ENCODE measurements around the gene KIF13A.
"Not testable (repeated sequence)": the region's sequence is repeated elsewhere in the genome, so short reads cannot be mapped to it uniquely, and the experiment has no call there.

KIF13A gene

DNA sequence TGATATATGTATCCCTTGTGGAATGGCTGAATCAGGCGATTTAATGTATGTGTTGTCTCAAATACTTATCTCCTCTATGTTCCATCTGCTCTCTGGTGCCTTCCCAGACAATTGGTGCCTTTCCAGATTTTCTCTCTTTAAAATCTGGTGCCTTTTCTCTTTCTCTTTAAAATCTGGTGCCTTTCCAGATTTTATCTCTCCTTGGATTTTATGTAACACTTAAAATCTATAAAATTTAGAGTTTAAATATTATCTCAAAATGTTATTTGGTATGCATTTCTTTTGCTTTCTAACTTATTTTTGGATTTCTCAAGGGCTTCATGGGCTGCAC is 116.3 kb downstream of the KIF13A start:
- DNase-seq (ENCODE audit: low read depth, low spot score): no peak

DNA sequence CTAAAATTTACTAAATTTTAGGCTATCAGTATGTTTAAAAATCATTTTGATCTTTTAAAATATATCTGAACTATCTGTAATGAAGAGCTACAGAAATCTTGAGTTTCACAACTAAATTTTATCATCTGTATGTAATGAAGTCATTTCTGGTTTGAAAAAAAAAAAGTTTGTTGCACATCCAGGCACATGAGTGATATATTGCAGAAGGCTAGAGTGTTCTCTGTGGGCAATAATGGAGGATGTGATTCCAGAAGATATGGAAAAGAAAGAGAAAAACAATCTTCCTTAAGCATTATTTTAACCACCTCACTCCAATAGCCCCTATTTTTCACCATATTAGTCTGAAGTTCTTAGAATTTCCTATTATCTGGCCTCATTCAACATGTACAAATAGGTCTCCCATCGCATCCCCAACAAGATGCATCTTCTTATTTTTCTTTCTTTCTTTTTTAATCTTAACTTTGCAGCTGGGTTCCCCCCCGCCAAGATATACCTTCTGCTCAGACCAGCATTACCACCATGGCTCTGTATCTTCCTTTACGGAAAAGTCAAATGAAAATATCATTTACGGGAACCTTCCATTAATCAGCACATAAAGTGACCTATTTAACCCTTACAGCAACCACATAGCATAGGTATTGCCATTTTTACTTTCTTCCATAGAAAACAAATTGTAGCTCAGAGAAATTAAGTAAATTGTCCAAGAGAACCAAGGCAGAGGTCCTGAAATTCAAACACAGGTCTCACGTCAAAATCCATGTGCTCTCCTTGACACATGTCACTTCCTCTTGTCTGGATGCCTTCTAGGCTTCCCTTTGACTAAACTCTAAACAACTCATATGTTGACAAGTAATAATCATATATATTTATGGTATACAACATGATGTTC is 116.9 kb downstream of the KIF13A start:
- DNase-seq (ENCODE audit: low read depth, low spot score): no peak

DNA sequence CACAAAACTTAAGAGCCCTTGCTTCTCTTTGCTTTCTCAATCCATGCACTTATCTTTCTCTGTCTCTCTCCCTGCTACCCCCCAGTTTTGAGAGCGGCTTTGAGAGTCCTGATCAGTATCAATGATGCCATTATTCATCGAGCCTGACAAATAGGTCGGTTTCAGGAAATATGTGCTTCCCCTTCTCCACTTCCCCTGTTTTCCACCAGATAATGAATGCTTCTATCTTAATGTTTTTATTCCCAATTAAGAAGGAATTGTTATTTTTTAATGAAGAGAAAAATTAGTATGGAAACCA is 117.7 kb downstream of the KIF13A start:
- no peak for DNase-seq (ENCODE audit: low read depth, low spot score)

DNA sequence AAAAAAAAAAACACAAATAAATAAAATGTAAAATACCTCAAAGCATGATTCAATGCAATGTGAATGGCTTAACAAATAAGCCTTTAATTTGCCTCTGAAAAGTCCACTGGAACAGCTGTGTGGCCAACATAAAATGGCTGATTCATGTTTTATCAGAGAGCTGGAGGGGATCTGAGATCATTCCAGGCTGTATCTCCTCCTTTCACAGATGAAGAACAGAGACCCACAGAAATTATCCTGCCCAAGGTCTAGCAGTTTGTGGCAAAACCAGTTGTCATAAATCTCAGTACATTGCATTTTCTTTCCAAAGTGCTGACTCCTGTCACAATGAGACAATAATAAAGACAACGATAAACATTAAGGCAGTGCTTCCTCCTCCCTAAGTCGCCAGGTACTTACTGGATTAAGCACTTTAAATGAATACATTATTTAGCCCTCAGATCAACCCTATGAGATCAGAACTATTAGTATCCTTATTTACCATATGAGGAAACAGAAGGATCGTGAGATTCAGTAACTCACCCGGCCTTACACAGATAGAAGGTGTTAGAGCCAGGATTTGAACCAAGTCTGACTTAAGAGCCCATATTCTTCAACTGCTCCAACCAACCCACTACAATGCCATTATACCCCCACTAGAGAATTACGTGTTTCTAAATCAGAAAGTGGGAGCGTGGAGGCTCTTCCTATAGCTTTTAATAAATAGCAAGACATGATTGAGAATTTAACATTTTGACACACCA is 118.3 kb downstream of the KIF13A start:
- DNase-seq (ENCODE audit: low read depth, low spot score): no peak

DNA sequence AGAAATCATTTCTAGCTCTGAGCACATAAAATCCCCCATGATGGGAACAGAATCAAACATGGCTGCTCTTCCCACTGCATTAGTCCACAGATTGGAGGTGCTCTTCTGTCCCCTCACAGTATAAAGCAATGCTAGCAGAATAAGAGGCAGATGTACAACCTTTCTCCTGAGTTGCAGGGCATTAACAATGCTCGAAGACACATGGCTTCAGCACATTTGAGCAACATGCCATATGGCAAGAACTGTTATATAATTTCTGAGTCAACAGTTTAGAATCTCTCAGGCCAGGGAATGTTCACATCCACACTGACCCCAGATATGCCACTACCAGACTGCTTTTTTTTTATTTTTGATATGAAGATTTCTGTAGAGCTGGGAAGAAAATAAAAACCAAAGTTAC is 119.6 kb downstream of the KIF13A start:
- no peak for DNase-seq (ENCODE audit: low read depth, low spot score)

DNA sequence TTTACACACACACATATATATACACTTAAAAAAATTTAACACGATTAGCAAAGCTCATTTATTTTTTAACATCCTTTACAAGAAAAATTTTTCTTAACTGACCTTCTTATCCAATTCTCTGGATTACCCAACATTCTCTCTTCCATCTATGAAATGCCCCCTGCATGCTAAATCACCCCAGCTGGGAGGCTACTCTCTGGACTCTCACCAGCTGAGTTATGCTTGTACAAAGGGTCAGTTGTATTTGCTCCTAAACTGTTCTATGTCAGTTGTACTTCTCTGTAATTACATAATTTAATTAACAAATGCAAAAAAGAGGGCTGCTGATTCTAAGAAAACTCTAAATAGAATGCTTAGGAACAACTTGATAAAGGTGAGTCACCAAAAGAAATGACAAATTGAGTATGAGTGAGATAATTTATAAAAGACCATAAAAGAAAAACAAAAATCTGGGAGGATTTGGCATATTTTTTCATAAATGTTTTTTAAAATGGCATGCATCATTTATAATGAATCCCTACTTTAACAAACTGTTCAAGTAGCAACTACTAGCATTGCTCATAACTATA is 120.5 kb downstream of the KIF13A start:
- no peak for DNase-seq (ENCODE audit: low read depth, low spot score)

DNA sequence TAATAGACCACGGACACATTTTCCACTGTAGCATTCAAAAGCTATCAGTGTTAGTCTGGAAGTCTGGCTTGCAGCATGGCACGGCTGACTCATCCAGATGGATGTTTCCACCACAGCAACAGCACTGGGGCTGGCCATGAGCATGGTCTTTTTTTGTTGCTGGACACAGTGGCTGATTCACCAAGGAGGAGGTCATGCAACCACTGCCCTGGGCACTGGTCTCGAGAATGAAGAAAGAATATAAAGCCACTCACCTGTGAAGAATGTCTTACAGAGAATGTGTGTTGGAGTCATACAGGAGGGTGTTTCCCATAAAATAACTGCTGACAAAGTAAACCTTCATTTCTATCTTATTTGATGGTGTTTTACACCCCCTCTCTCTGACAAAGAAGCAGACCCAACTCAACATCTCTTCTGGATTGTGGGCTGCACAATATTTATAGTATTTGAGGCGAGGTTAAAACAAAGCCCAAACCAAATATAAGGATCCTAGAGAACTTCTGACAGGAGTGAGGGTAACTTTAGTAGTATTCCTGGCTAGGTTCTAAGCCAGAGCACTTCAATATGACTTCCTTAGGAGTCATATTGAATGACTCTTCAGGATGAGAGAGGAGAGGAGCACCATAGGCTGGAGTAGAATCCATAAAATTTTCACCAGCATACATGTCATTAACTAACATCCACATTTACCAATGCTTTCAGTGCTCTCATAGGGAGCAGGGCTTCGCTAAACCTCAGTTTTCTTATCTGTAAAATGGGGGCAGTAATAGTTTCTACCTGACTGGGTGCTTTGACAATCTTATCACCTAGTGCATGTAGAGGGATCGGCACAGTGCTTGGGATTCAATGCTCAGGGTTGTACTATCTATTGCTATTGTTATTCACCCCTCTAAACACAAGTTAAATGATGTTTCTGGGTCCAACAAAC is 121.4 kb downstream of the KIF13A start:
- DNase-seq (ENCODE audit: low read depth, low spot score): no peak

DNA sequence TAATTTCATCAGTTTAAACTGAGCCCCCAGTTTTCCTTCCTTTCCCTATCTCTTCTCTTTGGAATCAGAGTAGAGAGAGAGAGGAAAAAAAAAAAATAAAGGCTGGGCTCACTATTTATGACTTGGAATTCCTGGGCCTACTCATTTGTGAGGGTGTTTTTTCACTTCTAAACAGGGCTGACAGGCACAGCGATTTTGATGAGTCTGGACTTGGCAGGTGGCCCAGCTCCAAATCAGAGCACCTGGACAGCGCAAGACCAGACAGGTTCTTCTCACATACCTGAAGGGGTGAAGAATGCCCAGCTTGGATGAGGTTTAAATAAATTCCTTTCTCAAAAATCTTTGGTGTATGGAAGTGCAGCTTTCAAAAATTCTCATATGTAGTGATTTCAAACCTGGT is 122.2 kb downstream of the KIF13A start:
- DNase-seq (ENCODE audit: low read depth, low spot score): no peak

DNA sequence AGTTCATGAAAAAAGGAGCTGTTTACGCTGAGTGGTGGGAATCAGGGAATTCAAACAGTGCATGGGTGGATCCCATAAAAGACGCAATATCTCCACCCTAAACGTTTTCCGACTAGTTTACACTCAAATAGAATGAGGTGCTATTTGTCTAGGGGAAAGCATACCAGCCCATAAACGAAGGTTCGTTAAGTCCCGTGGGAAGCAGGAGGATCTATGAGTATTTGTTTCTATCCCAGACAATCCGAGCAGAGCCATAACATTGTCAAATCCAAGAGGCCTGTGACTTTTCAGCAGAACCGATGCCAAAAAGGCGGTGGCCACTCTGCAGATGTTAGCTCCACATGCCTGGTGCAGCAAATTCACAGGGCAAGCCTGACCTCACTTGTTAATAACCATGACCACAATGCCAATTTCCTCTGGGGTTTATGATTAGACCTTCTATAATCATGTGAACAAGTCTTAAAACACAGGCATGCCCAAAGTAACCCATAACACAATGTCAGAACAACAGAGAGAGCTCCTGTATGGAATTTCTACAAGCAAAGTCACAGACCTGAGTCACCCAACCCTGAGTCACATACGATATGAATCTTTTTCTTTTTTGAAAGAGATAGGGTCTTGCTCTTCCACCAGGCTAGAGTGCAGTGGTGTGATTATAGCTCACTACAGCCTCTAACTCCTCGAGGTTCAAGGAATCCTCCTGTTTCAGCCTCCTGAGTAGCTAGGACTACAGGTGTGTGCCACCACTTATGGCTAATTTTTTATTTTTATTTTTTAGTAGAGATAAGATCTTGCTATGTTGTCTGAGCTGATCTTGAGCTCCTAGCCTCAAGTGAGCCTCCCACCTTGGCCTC is 123.3 kb downstream of the KIF13A start:
- no peak for DNase-seq (ENCODE audit: low read depth, low spot score)

DNA sequence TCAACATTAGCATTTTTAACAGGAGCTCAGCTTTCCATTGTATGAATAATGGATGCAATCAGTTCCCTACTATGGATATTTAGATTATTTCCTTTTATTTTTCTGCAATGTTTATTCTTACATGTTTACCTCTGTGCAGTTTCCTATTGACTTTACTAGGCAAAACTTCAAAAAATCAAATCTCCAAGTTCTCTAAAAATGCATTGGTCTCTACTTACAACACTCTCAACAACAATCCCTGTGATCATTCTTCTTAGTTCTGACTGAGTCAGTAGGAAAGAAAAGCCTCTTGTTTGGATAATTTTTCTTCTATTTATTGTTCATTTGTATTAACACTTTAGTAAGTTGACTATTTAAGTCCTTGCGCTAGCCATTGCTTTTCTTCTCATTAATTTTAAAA is 126.1 kb downstream of the KIF13A start:
- no peak for DNase-seq (ENCODE audit: low read depth, low spot score)

DNA sequence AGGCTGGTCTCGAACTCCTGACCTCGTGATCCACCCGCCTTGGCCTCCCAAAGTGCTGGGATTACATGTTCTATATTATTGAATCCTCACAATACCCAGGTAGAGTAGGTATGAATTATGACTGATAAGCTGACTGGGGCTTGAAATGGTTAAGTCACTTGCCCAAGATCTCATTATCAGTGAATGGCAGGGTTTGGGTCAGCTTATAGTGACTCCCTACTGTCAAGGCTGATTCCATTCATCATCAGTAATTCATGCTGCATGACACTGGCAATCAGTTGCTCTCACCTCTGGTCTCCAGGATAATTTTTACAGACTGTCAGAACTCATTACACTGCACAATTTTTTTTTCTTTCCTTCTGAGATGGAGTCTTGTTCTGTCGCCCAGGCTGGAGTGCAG is 127.6 kb downstream of the KIF13A start:
- no peak for DNase-seq (ENCODE audit: low read depth, low spot score)

DNA sequence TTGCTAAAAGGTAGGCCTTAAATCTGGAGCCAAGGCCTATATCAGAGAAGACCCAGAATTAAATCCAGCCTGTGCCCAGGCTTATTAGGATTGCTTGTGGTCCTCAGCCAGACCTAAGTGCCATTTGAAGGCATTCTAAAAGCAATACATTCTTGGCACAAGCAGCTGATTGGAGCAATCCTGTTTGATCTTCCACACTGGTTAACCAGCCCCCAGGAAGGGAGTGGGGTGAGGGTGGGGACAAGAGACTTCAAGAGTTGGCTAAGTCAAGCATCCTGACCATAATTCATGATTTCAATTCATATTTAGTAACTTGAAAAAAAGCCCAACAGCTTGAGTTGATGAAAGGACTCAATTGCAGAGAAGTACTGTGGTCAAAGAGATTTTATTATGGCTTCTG is 128.9 kb downstream of the KIF13A start:
- no peak for DNase-seq (ENCODE audit: low read depth, low spot score)

DNA sequence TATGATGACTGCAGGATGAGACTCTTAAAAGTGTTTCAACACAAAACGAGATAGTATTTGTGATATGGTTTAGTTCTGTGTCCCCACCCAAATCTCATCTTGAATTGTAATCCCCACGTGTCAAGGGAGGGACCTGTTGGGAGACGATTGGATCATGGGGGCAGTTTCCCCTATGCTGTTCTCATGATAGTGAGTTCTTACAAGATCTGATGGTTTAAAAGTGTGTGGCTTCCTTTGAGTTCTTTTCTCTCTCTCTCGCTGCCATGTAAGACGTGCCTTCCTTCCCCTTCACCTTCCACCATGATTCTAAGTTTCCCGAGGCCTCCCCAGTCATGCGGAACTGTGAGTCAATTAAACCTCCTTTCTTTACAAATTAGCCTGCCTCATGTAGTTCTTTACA is 130.2 kb downstream of the KIF13A start:
- not testable (repeated sequence) for DNase-seq (ENCODE audit: low read depth, low spot score)

DNA sequence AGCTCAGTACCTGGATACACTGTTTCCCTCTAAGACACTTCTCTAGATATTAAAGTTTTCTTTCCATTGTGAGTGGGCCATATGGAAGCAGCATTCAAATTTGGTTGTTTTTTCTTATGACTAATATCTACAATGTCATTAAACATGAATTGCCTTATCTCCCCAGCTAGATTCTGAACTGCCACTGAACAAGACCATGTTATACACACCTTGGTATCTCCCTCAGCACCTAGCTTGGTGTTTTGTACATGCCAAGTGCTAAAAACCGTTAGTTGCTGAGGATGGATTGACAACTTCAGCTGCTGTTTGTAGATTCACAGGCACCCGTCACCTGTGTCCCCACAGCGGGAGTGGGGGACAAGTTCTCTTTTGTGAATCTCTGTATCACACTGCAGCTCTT is 131.1 kb downstream of the KIF13A start:
- DNase-seq (ENCODE audit: low read depth, low spot score): no peak

DNA sequence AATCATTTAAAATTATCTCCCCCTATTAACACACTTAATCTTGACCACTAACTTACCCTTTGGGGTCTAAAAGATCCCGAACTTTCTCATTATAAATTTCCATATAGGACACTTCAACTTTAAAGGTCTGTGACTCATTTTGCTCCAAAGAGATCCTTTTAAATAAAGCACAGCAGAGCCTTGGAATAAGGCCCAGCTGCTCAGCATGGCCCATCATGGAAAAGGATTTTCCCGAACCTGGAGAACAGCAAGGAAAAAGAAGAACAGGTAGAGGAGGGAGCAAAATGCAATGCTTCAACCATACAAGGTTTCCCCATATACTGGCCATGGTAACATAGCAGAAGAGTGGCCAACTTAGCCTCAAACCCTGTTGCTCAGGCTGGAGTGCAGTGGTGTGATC is 132.1 kb downstream of the KIF13A start:
- no peak for DNase-seq (ENCODE audit: low read depth, low spot score)

DNA sequence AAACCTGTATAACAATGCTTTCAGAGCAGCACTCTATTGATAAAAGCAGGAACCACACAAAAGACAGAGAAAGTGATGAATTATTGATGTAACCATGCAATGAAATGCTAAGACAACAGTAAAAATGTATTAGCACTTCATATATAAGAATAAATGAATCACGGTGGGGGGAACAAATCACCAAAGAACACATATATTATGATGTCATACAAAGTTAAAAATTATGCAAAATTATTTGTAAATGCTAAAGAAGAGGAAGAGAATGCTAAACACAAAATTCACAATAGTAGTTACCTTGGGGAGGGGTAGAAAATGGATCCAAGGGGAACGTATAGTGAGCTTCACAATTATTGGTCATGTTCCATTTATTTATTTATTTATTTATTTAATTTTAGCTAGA is 133.9 kb downstream of the KIF13A start:
- DNase-seq (ENCODE audit: low read depth, low spot score): no peak

DNA sequence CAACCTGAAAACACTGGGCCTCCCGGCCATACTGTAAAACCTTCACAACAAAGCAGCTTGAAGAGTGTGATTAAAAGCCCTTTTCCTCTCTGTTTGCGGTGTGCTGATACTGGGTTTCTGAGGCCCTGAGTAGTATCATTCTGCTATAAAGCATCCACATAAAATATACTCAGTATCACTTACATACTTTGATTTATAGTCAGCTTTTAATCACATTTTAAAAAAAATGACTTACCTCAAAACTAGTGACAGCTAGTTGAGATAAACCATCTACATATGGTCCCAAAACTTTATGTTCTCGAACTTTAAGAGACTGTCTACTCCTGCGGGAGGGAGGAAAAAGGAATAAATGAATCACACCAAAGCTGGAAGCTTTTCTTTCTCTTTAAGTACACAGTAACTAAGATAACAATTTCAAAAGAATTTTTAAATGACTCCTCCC is 135.7 kb downstream of the KIF13A start:
- DNase-seq (ENCODE audit: low read depth, low spot score): no peak

DNA sequence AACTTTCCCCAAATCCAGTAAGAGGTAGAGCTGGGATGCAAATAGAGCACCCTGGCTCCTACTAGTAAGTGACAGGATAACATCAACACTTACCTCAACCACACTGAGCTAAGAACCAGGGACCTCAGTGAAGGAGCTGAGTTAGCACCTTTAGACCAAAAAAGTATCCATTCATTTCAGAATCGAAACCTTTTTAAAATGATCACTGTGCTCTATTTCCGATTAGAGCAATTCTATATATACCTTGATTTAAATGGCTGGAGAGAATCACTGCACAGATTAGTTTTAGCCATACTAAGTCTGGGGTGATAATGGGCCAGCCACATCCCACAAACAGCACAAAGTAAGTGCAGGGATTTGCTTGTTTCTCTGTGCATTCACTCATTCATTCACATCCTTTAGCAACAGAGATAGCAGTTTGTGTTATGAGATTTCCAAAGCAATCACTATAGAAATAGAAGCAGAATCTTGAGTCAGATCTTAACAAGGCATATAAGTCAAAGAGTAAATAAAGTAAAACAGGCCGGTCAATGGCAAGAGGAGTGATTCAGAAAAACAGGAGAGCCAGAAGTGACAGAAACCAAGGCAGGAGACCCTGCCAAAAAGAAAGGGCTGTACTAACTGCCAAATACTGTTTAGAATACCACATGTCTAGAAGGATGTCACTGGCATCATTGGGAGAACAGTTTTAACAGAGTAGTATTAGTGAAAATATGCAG is 136.3 kb downstream of the KIF13A start:
- no peak for DNase-seq (ENCODE audit: low read depth, low spot score)

DNA sequence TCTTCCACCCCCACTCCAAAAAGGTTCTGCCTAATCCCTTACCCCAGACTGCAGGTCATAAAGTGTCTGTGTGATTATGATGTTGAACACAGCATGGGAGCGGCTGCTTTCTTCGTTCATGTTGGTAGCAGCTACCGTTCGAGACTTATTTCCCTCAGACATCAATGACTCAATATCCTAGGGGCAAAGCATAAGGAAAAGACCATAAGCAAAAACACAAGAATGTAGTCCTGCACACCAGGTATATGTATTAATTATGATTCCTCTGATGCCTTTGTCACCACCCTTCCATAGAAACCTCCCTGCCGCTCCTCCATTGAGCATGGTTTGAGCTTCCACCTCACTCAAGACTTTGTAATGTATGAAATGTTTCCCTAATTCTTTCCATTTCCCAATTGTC is 137.2 kb downstream of the KIF13A start:
- no peak for DNase-seq (ENCODE audit: low read depth, low spot score)

DNA sequence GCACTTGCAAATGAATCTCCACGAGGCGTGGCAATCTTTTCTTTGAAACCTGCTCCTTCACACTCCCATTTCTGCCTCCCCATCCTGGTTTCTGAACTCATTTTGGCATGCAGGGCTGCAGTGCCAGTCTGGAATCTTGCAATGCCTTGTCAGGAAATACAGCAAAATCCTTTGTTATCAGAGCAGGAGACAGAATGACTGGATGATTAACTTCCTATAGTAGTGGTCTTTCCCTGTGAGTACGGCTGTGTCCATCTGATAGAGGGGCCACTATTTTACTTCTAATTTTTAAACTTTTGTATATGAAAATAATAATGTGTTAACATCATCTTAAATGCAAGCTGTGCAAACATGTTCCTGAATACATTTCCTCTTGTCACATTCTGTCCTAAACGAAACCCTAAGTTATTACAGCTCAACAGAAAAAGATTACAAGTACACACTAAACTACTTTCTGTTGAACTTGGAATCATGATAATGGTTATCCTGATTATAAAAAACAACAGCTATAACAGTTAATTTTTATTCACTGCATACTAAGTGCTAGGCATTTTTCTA is 140.2 kb downstream of the KIF13A start:
- no peak for DNase-seq (ENCODE audit: low read depth, low spot score)

Measured in brain pericyte (primary cell).